Endothelial cell of hepatic sinusoid (primary cell): Measurements from ENCODE around the gene RAD51B.
"Not testable (repeated sequence)": the region's sequence is repeated elsewhere in the genome, so short reads cannot be mapped to it uniquely, and the experiment has no call there.

Source experiments
- in situ Hi-C: cut with HindIII; loops from 2 replicates; pipeline ENCODE4 v1.10.0; 2017; ENCODE audit warnings: low sequenced_read_pairs

Gene RAD51B

DNA sequence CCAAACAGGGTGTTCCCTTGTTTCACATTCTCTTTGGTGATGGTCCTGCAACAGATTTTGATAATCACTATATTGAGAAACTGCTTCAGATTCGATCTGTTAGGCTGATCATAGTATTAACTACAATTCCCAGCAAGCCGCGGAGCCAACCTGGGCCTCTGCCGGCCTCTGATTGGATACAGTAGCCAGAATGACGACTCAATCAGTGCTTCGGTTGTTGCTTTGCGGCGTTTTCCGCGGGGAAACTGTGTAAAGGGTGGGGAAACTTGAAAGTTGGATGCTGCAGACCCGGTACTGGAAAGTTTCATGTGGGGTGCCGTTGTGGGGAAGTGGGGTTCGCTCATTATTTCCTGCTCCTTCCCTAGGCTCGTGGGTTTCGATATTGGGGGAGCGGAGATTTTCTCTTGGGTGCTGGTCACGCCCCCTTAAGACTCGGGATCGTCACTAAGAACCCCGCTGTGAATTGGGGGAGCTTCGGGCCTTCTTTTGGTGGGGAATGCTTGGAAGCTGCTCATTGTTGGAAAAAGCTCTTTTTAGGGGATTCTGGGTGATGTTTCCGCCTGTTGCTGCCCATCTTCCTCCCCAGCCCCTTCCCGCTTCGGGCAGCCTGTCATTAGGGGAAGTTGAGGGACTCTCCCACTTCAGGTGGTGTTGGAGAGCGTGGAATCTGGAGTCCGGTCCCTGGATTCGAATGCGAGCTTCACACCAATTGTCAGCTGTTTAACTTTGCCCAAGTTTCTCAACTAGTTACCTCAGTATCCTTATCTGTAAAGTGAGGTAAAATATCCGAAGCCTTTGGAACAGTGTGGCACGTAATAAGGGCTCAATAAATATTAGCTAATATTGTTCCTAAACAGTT lies at the start of gene RAD51B:
RAD51B (plus strand) TSS at position 217 of the 859 bp plus-strand sequence.
- in situ Hi-C loops, result no loop called here

DNA sequence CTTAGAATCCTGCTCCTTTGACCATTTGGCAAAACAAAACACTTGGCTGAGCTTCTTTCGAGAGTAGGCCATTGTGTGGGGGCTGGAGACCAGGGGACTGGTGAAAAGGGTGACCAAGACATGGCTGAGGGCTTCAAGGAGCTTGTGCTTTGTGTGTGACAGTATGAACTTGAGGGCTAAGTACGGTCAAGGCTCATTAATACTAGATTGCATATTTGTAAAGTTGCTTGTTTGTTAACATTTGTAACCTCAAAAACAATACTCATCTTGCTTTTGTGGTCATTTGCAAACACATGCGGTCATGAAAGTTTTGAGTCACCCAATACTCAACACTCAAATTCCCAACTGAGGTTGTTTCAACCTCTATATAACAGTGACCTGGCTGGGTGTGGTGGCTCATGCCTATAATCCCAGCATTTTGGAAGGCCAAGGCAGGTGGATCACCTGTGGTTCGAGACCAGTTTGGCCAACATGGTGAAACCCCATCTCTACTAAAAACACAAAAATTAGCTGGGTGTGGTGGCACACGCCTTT lies 45.7 kb upstream of the RAD51B start:
- in situ Hi-C loops, result no loop called here

DNA sequence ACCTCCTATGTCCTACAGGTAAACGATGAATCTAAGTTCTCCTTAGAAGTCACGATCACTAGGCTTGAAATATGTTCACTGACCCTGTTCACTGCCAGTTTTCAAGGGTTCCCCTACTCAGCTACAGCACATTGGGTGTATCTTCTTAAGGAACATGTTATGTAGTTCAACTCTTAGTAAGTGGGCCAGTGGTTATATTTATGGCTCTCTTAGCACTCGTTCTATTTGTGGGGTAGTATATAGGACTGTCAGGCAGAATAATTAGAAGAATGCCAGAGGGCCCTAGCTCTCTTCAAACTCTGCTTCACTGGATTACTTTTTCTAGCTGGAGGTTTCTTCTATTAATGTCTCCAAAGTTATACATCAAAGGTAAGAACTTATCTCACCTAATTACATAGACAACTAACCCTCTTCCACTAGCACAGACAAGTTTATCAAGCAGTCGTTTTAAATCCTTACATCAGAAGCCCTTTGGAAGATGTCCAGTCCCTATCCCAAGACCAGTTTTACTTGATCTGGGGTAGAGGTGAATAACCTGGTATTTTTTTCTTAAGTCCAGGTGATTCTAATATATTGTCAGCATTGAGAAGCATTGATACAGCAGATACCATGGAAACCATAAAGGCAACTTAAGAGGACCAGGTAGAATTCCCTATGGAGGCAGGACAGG lies 42.8 kb upstream of the RAD51B start:
- in situ Hi-C loops, result no loop called here

- in situ Hi-C loops, result no loop called here
Observed at GRCh38 chr14:67778792-67779191, 40.8 kb upstream of the RAD51B start.

DNA sequence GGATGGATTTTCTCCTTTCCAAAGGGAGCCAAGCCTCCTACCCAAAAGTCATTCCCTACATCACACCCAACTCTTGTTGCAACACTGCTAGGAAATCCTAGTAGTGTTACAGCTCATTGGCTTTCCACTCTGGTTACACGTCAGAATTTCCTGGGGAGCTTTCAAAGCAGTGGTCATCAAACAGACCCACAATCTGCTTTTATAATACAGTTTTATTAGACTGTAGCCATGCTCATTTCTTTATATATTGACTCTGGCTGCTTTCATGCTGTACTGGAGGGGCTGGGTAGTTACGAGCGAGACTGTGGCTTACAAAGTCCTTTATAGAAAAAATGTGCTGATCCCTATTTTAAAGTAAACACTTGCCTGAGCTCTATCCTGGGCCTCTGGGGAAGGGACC lies 37.5 kb upstream of the RAD51B start:
- in situ Hi-C loops, result no loop called here

DNA sequence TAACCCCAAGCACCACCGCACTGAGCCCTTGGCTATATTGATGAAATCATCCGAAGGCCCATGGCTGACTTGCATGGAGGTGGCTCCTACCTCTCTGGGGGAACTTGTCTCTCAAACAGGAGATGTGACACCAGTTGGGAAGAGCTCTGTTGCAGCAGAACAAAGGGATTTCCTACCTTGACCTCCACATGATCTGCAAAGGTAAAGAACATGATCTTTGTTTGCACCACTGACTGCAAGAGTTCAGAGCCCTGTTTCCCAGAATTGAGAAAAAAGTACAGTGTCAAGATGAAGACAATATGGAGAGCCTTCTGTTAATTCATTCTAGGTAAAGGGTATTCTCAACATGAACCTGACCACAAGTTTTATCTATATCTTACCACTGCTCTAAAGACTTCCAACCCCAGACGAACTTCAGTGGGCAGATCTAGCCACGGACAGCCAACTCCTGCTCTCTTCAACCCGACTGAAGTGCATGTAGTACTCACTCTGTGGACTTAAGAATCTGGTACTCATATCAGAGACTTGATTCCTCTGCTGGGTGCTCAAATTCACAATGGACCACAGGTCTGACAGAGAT lies 35.2 kb upstream of the RAD51B start:
- in situ Hi-C loops, result no loop called here

DNA sequence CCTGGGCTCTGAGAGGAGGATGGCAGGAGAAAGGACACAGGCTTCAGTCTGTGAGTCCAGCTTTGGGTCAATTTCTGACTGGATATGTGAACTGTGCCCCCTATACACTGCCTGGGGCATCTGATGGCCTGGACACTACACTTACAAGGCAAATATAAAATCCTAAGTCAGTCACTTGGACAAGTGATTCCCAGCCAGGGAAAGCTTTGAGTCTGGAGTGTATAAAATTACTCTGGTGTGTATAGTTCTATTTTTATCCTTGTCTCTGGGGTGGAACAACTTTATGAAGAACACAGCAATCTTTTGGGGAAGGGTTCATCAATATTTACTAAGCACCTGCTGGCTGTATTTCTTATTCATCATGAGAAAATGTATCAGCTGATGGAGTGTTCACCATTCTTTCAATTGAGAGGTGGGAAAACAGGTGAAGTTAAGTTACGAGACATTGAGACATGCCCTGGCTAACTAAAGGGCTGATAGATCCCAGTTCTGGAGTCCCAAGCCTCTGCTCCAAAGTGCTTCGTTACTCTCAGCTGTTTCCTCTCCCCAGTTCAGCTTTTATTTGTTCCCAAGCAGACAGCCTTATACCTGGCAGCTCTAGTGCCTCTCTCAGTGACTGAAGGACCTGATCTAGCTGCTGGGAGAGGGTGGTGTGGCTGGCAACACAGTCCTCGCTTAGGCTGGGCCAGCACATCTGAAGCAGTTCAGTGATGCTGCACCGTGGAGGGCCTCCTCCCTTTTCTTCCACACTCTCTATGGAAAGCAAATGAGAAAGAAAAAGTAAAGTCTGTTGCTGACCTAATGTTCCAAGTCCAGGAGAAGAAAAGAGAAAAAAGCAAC lies 34.1 kb upstream of the RAD51B start:
- in situ Hi-C loops, result no loop called here

DNA sequence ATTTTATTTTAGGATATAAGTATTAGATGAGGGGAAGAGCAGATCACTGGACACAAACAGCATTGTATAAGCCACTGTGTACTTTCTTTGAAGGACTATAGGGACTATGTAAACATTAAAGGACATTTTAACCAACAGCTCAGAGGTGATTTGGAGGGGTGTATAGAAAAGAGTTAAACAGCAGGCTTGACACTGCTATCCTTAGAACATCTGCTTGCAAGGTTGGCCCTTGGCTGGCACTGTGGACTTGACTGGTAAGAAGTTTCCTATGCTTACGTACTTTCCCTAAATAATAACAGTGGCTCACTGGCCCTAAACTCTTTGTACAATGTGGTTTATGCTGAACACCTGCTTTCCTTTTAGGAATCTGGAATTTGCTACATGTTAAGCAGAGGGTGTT lies 31.9 kb upstream of the RAD51B start:
- in situ Hi-C loops, result no loop called here

- in situ Hi-C loops, result no loop called here
Observed at GRCh38 chr14:67798731-67799130, 20.8 kb upstream of the RAD51B start.

DNA sequence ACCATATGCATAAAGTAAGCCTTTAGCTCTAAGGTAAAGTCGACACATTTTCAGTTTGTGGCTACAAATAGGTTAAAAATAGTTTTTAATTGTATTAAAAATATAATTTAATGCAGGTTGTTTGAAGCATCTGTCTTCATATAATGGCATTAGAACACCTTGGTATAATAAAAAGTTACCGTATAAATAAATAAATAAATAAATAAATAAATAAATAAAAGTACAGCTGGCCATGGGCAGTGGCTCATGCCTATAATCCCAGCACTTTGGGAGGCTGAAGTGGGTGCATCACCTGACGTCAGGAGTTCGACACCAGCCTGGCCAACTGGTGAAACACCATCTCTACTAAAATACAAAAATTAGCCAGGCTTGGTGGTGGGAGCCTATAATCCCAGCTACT lies 18.8 kb upstream of the RAD51B start:
- in situ Hi-C loops, result no loop called here

DNA sequence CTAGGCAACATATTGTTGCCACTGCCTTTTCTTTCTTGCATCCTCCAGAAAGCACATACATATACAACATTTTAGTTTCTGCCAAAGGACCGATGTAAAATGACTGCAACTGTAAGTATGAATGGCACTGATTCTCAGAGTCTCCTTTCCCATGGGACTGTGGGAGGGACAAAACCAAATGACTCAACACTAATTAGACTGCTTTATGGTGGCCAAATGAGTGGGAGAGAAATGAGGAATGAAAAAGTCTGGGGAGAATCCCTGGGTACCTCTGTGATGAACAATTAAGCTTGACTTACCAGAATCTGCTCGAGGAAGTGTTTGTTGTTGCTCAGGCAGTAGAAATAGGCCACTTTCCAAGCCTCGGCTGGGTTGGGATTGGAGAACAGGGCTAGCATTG lies 13.3 kb upstream of the RAD51B start:
- in situ Hi-C loops, result no loop called here

DNA sequence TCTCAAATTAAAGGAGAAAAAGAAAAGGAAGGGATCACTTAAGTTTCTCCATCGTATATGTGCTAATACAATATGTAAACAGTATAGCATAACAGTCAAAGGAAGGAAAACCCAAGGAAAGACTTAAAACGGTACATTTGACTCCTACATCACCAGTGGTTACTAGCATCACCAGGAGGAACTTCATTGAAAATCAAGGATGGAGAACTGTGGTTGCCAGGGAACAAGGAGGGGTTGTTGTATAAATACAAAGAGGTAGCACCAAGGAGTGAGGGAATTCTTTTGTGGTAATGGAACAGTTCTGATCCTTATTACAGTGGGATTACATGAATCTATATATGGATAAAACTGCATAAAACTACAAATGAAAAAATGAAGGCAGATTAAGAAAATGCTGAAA lies 4.8 kb upstream of the RAD51B start:
- in situ Hi-C loops, result no loop called here

DNA sequence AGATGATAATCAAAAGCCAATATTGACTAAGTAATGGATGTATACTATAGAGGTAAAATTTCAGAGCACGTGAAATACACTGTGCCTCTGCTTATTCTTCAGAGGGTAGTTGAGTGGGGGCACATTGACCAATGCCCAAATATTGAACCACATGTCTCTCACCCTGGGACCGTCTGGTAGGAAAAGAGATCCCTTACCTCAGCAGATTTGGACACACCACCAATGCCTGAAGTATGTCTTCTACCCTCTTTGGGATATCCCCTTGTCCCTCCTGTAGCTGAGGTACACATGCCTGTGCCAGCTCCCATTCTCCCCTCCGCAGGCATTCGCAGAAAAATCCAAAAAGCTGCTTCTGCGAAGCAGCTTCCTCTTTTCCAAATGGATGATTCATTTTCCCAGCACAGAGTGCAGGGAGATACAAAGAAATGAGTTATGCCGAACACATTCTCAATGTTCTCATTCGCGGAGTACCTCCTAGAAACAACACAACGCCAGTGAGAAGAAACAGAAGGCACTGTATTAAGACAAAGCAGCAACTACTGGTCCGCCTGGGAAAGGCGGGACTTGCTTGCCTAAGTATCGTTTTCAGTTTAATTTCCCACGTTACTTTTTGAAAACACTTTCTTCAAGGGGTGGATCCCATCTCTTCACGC lies 3.9 kb upstream of the RAD51B start:
- in situ Hi-C loops, result no loop called here

- in situ Hi-C loops, result no loop called here
Observed at GRCh38 chr14:67816326-67817002, 3.1 kb upstream of the RAD51B start, which contains the start of gene ZFYVE26. TSS of gene ZFYVE26 (minus strand) at chr14:67816590. CDS start at chr14:67815963, 627 bp downstream.

- in situ Hi-C loops, result no loop called here
Observed at GRCh38 chr14:67817750-67818438, 1.7 kb upstream of the RAD51B start.

DNA sequence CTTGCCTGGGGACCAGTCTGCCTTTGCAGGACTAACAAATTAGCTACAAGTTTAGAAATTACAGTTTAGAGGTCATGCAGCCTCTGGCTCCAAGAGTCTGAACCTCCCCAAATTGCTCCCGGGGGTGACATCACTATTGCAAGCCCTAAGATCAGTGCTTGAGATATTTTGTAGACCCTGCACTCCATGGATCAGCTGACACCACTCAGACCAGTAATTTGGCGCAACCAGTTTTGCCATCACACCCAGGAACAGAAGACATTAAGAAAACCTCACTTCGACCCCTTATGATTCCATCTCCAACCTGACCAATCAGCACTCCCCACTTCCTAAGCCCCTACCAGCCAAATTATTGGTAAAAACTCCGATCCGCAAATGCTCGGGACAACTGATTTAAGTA lies 1.1 kb upstream of the RAD51B start:
- in situ Hi-C loops, result not testable (repeated sequence)

DNA sequence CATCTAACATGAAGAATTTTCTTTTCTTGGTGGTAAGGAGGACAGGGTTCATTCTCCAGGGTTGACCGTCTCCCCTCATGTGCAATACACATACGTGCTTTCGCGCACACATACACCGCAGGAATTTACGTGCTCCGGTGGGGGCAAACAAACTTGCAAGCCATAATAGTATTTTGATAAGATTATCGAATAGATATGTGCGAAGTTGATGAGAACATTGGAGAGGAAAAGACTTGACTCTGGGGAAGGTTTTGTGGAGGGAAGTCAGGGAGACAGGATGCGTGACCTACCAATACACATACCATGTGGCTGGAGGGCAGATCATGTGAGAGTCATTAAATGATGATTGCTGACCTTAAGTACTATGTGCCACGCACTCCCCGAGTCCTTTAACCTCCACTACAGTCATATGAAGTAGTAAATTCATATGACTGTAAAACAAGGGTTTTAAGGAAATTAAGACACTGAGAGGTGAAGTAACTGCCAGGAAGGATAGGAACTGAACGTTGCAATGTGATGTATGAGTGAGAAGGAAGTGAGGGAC lies 921 bp downstream of the RAD51B start:
- in situ Hi-C loops, result no loop called here

DNA sequence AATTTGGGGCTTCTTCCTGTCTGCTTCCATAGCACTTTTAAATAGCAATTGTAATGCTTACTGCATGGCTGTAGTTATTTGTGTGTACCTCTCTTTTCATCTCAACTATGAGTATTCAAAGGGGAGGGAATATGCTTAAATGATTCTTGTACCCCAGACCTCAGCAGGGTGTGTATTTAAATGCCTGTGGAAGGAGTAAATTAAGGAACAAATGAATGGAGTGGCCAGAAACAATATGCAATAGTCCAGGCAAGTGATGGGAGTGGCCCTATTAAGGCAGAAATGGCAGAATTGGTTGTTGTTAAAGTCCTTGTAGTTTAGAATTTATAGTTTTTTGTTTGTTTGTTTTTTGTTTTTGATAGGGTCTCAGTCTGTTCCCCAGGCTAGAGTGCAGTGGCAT lies 1.5 kb downstream of the RAD51B start:
- in situ Hi-C loops, result no loop called here

DNA sequence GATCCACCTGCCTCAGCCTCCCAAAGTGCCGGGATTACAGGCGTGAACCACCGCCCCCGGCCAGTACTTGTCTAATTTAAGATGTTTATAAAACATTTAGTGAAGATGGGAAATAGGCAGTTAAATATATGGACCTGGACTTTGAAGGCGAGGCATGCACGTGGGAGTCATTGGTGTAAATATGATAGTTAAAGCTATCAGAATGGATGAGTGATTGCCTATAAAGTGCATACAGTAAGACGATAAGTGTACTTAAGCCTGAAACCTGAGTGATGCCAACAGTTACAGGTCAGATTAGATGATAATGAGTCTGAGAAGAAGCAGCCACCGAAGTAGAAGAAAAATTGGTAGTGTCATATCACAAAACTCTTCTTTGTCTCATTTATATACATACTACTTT lies 11.5 kb downstream of the RAD51B start:
- in situ Hi-C loops, result no loop called here
